ENCODE data around the gene SSTR5. TPM values are rescaled to one million over a fixed set of nuclear protein-coding genes. Genes with fewer than 3 reads are reported as not detected.

Gene SSTR5
- total and polyA plus RNA-seq, 2 of the 4 experiments (the other 2 are of a cell fraction): not detected

DNA sequence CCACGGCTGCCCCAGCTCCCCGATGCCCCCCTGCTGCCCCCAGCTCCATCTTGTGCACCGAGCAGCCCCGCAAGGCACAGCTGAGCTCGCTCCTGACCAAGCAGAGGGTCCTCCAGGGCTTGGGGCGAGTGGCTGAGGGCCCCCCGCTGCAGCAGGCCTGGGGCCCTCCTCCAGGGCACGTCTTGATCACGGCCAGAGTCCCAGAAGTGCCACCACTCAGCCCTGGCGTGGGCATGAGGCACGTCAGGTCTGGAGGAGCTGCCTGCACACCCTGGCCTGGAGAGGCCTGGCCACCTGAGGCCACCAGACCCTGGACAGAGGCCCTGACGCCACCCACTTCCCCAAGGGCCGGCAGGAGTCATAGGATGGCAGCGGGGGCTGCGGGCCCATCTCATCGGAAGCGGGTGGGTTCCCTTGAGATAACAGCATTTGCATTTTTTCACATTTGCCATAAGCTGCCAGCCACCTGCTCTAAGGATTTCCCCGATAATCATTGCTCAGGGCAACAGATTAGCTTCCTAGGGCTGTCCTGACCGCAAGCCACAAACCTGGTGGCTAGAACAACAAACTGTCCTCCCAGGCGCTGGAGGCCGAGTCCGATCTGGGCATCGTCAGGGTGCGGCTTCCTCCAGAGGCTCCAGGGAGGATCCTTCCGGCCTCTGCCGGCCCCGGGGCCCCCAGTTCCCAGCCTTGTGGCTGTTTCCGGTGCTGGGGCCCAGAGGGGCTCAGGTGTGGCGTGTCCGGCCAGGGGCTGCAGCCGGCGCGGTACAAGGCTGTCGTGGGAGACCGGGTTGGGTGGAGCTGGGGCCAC is 47.4 kb downstream of the SSTR5 start:
- no peaks in the 10 kb centered on the region for H3K4me1 ChIP-seq (ENCODE audit: control insufficient read depth, insufficient read depth, low read length)

More for the DNA sequence above, 47.4 kb downstream of the SSTR5 start:
- CTCF ChIA-PET: no interaction called here
- Histone ChIP-seq H3K14ac (replicated peaks; ENCODE audit: low read depth, low read length) (no peak overlapping the region), H2BK15ac (ENCODE audit: low read depth, low read length) (no peak overlapping the region), H3K56ac (ENCODE audit: extremely low read depth, insufficient read depth, low read length) (no peak overlapping the region), H3K9ac (ENCODE audit: low read depth, low read length) (no peak overlapping the region), H3K27me3 (ENCODE audit: control insufficient read depth, insufficient read depth, low read length) (peaks cover 23% of the 10 kb centered on the region; the same call in 1 of the 2 replicates), H2AFZ (replicated peaks; ENCODE audit: low read length, poor library complexity) (no peak overlapping the region), H3K27ac (ENCODE audit: insufficient read depth, low read length) (no peak overlapping the region), H3K79me1 (ENCODE audit: low read depth in 1 of 2, low read length in 2 of 2) (no peaks in the 10 kb centered on the region), H2BK20ac (ENCODE audit: low read depth, low read length) (no peak overlapping the region), H2AK9ac (replicated peaks; ENCODE audit: low read depth, low read length, poor library complexity) (no peak overlapping the region), H2BK5ac (ENCODE audit: low read depth, low read length, poor library complexity, severe bottlenecking) (no peak overlapping the region), H2AK5ac (ENCODE audit: low read depth, low read length) (no peak overlapping the region), H3K4me3 (ENCODE audit: insufficient read depth, low read depth, low read length) (no peak overlapping the region), H4K5ac (ENCODE audit: low read depth, low read length) (no peak overlapping the region), H4K20me1 (ENCODE audit: insufficient read depth, low read length) (no peaks in the 10 kb centered on the region), H3K18ac (ENCODE audit: low read depth, low read length) (no peak overlapping the region), H3K23ac (ENCODE audit: low read depth, low read length) (no peak overlapping the region), H3K9me3 (ENCODE audit: control insufficient read depth, insufficient read depth, low read length) (no peaks in the 10 kb centered on the region), H3K4me2 (ENCODE audit: low read depth, low read length) (no peak overlapping the region), H3K4ac (ENCODE audit: low read depth, low read length) (no peak overlapping the region), H4K91ac (ENCODE audit: insufficient read depth, low read depth, low read length) (no peak overlapping the region), H3K36me3 (ENCODE audit: control insufficient read depth, insufficient read depth, low read length) (no peaks in the 10 kb centered on the region), H3K9me1 (ENCODE audit: insufficient read depth, low read length) (no peaks in the 10 kb centered on the region), H4K8ac (ENCODE audit: low read depth in 2 of 2, low read length in 2 of 2) (no peak overlapping the region), H2BK120ac (ENCODE audit: low read depth, low read length) (no peak overlapping the region)
- intact Hi-C loops (cut with micrococcal nuclease) (no loop called here), dilution Hi-C loops (cut with HindIII; ENCODE audit: low sequenced_read_pairs, unreplicated experiment) (no loop called here), in situ Hi-C loops (cut with MboI; ENCODE audit: low sequenced_read_pairs) (no loop called here)
- BruUV-seq (replicated peaks): no TSS peak
- POLR2A ChIA-PET (ENCODE audit: unreplicated experiment): no interaction called here
- TF ChIP-seq USF2 (IDR thresholded peaks at IDR 0.05; ENCODE audit: low read depth, low read length) (no peak), RCOR1 (IDR thresholded peaks at IDR 0.05; ENCODE audit: insufficient replicate concordance, low read length) (no peak), FOS (IDR thresholded peaks at IDR 0.05; ENCODE audit: low read depth, low read length) (no peak), MAFK (IDR thresholded peaks at IDR 0.05; ENCODE audit: low read depth, low read length) (no peak), BHLHE40 (IDR thresholded peaks at IDR 0.05; ENCODE audit: low read depth, low read length) (no peak), SMC3 (IDR thresholded peaks at IDR 0.05; ENCODE audit: low read depth, low read length) (no peak), CEBPB (IDR thresholded peaks at IDR 0.05; ENCODE audit: low read depth, low read length) (no peak), MXI1 (IDR thresholded peaks at IDR 0.05; ENCODE audit: borderline replicate concordance, low read depth, low read length) (no peak), RFX5 (IDR thresholded peaks at IDR 0.05; ENCODE audit: low read depth, low read length) (no peak), CTCF (conservative IDR thresholded peaks at IDR 0.05; ENCODE audit: low read depth, low read length) (no peak), CHD1 (IDR thresholded peaks at IDR 0.05; ENCODE audit: low read depth, low read length) (no peak), MAZ (IDR thresholded peaks at IDR 0.05; ENCODE audit: borderline replicate concordance, low read depth, low read length) (no peak), RAD21 (IDR thresholded peaks at IDR 0.05; ENCODE audit: low read length) (no peak), ELK1 (IDR thresholded peaks at IDR 0.05; ENCODE audit: borderline replicate concordance, low read depth, low read length) (no peak)
- ATAC-seq (ENCODE audit: low read depth) (no peak), DNase-seq (no peak)
- WGBS, 2 experiments (ENCODE audit: extremely low coverage in 2 of 2, insufficient read length in 1 of 2): 70% methylated on average over 17 of the region's 35 CpGs; no CpG with 5 or more reads in 1 of the 2 experiments

All from IMR-90 (cell line).